GM12801 (cell line): Measurements from ENCODE around the gene MIPOL1.

Experiments
- TF ChIP-seq, protein P1 (sequence below): IDR thresholded peaks from one replicate; pipeline ENCODE4 v1.5.1; 2011; ENCODE audit warnings: control low read depth; ENCODE audit not compliant: insufficient read length; ENCODE audit errors: extremely low read depth

MIPOL1 gene

DNA sequence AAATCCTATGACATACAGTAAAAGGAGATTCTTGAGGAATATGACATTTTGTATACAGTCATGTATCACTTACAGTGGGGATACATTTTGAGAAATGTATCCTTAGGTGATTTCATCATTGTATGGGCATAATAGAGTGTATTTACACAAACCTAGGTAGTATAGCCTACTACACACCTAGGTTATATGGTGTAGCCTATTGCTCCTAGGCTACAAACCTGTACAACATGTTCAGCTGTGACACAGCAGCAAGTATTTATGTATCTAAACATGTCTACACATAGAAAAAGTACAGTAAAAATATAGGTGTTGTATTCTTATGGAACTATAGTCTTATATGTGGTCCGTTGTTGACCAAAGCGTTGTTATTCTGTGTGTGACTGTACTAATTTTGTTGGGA lies 218.5 kb downstream of the MIPOL1 start:
- TF ChIP-seq, protein P1, sequence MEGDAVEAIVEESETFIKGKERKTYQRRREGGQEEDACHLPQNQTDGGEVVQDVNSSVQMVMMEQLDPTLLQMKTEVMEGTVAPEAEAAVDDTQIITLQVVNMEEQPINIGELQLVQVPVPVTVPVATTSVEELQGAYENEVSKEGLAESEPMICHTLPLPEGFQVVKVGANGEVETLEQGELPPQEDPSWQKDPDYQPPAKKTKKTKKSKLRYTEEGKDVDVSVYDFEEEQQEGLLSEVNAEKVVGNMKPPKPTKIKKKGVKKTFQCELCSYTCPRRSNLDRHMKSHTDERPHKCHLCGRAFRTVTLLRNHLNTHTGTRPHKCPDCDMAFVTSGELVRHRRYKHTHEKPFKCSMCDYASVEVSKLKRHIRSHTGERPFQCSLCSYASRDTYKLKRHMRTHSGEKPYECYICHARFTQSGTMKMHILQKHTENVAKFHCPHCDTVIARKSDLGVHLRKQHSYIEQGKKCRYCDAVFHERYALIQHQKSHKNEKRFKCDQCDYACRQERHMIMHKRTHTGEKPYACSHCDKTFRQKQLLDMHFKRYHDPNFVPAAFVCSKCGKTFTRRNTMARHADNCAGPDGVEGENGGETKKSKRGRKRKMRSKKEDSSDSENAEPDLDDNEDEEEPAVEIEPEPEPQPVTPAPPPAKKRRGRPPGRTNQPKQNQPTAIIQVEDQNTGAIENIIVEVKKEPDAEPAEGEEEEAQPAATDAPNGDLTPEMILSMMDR: no peak

DNA sequence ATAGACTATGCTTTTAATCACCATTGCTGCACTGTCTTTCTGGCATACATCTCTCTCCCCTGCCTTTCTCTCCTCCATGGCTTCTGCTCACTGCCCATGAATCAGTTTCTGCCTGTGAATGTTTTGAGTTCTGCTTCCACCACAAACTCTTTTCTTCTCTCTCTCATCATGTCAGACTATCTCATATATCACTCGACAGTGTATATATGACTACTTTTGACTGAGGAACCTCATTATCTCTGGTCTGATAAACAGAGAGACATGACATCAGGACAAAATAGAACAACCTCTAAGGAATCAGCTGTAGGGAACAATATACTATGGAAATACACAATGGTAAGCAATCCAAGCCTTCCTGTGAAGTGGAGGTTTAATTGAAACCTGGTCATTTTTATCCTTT lies 219.4 kb downstream of the MIPOL1 start:
- TF ChIP-seq, protein P1: no peak

DNA sequence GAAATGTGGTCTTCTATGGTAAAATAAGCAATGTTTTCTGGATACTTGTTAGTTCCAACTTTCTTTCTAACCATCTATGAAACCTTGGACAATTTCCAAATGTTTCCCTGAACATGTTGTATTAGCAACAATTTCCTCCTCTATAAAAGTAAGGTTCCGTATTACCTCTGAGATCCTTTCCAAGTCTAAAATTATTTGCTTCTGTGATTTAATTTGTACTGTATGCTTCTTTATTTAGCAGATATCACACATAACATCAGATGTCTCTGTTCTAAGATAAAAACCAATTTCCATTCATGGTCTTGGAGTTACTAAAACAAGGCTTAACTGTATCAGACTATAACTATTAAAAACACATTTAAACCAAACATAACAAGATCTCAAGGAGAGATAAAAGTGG lies 220.1 kb downstream of the MIPOL1 start:
- TF ChIP-seq, protein P1: no peak

DNA sequence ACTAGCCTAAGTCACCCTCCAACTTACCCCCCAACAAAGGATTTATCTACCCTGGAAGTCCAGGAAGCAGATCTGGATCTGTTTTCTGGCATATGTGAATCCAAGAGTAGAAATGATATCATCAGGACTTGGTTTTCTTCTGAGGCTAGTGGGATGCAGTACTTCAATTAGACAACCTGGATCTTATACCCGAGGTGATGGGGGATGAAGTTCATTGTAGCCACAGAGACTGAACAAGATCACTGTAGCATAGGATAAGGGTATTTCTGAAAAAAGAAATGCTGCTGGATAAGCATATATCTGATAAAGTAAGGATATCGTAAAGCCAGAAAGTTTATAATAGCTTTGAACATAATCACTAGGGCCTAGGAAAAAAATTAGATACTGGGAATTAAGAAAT lies 222.9 kb downstream of the MIPOL1 start:
- TF ChIP-seq, protein P1: no peak

DNA sequence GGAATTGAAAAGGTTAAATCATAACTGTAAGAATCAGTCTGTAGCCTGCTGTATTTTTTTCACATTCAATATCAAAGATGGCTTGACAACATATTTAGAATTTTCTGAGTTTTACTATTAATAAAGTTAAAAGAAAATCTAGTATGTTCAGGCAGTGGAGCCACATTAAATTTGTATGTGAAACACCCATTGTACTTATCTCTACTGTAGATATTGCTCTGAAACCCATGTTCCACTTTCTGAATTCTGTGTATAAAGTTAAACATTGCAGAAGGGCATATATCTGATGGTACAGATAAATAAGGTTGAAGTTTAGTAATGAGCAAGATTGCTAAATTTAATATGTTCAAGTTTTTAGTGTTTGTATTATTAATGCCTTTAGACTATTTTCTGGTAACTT lies 224.6 kb downstream of the MIPOL1 start:
- TF ChIP-seq, protein P1: no peak

DNA sequence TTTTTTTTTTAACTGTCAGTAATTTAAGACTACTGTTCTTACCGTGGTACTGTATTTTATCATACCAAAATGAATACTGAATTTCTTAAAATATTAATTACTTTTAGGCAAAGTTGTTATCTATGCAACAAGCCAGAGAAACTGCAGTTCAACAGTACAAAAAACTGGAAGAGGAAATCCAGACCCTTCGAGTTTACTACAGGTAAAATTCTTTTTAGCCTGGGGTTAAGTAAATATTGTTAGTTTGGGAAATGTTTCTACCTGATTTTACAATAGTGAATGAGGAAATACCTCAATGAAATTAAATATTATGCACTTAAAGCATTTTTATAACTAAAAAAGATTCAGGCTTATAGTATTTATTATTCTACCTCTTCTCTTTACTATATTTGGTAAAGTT lies 225.0 kb downstream of the MIPOL1 start:
- TF ChIP-seq, protein P1: no peak

DNA sequence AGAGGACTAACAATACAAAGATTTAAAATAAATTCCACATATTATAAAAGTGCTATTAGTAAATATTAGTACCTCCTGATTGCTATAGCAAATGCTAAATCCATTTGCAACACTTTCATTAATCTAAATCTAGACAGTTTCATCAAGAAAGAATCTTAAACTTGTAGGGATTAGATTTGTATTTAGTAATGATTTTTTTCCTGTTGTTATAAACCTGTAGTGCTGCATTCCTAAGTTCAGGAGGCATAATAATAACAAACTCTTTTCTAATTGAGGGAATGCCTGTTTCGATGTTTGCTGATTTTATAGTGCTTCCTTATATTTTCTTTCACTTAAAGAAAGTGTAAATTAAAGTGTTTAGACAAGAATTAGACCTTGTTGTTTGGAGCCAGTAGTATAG lies 231.2 kb downstream of the MIPOL1 start:
- TF ChIP-seq, protein P1: no peak

DNA sequence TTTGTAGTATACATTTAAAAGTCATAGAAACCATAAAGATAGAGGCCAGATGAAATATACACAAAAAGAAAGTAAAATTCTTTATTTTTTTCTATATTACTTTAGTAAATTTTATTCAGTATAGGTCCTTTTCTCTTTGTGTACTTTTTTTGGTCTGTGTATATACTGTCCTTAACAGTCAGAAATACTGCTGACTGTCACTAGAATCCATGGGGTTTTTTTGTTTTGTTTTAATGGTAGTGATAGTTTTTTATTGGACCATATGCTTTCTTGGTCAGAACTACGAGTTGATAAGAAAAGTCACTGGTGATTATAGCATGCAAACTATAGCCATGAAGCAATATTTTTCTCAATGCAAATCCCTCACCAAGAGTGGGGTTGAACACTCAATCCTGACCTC lies 231.9 kb downstream of the MIPOL1 start:
- TF ChIP-seq, protein P1: no peak
